IPS DF 6.9 (cell line): ENCODE results near the gene YY1AP1.
A peak's percentile ranks its signal among the peaks of the same experiment; 100 is the strongest.
"Not testable (repeated sequence)": the region's sequence is repeated elsewhere in the genome, so short reads cannot be mapped to it uniquely, and the experiment has no call there.

Source experiments
- DNase-seq: peaks from one replicate; pipeline ENCODE4 v3.0.0-alpha.2; 2013; ENCODE audit warnings: low read depth, low spot score
- H3K27ac ChIP-seq: one replicate; pipeline ENCODE4 v1.5.1; 2013; ENCODE audit warnings: low read length, control low read depth
- H3K27me3 ChIP-seq: 2 replicates; pipeline ENCODE4 v1.6.1; 2013; ENCODE audit warnings: mild to moderate bottlenecking, low read length; ENCODE audit not compliant: control insufficient read depth, insufficient read depth
- H3K36me3 ChIP-seq: 2 replicates; pipeline ENCODE4 v1.6.1; 2013; ENCODE audit warnings: low read length; ENCODE audit not compliant: control insufficient read depth, insufficient read depth
- H3K4me1 ChIP-seq: 2 replicates; pipeline ENCODE4 v1.6.1; 2013; ENCODE audit warnings: low read length; ENCODE audit not compliant: control insufficient read depth, insufficient read depth
- H3K4me3 ChIP-seq: 2 replicates; pipeline ENCODE4 v1.5.1; 2013; ENCODE audit warnings: mild to moderate bottlenecking, low read length
- H3K9me3 ChIP-seq: 2 replicates; pipeline ENCODE4 v1.6.1; 2013; ENCODE audit warnings: low read length, inconsistent platforms; ENCODE audit not compliant: control insufficient read depth, insufficient read depth
- WGBS: extraction: QIAGEN DNeasy Blood & Tissue Kit; methylation state at CpG from one replicate; pipeline ENCODE4 v1.1.7; 2013; ENCODE audit warnings: mixed read lengths, missing lambda C conversion rate; ENCODE audit not compliant: insufficient read length, insufficient coverage; 5-methylcytosine and 5-hydroxymethylcytosine counted together

Gene YY1AP1, protein sequence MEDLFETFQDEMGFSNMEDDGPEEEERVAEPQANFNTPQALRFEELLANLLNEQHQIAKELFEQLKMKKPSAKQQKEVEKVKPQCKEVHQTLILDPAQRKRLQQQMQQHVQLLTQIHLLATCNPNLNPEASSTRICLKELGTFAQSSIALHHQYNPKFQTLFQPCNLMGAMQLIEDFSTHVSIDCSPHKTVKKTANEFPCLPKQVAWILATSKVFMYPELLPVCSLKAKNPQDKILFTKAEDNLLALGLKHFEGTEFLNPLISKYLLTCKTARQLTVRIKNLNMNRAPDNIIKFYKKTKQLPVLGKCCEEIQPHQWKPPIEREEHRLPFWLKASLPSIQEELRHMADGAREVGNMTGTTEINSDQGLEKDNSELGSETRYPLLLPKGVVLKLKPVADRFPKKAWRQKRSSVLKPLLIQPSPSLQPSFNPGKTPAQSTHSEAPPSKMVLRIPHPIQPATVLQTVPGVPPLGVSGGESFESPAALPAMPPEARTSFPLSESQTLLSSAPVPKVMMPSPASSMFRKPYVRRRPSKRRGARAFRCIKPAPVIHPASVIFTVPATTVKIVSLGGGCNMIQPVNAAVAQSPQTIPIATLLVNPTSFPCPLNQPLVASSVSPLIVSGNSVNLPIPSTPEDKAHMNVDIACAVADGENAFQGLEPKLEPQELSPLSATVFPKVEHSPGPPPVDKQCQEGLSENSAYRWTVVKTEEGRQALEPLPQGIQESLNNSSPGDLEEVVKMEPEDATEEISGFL

DNA sequence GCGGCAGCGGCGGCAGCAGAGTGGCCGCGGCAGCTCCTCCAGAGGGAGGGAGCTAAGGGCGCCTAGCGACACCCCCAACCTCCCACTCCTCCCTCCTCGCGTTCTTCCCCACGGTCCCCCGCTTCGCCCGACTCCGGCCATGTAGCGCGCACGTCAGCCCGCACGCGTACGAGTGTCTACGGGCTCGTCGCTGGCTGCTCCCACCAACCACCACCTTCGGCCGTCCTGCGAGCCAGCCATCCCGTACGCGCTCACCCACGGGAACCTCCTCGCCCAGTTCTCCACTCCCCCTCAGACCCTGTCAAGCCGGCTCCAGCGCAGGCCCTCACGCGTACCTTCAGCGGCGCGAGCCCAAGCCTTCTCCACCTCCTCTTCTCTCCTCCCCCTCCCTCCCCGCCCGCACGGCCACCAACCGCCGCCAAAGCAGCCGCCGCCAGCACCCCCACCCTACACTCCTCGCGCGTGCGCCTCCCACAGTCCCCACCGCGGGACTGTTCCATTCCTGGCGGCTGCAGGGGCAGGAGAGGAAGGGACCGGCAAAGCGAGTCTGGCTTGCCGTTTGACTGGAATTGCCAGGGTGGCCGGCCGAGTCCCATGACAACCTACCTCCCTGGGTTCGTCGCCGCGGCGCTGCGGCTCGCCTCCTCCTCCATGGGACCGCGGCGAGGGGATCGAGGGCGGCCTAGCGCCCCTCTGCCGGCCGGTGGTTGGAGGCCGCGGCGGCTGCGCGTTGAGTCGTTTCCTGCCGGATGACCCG lies at the start of gene YY1AP1:
Gene YY1AP1, minus strand, starts transcription at position 451 of the 757 bp plus-strand sequence. CDS start 8,338 bp downstream, outside the sequence.
- Histone ChIP-seq H3K36me3 (no peaks in the 10 kb centered on the region), H3K4me3 (peak within 1 kb of the TSS; percentile 54), H3K27ac (no peak within 1 kb of the TSS), H3K9me3 (no peaks in the 10 kb centered on the region), H3K4me1 (no peaks in the 10 kb centered on the region), H3K27me3 (no peaks in the 10 kb centered on the region)
- DNase-seq = peak; percentile 27
- WGBS = no CpG with 5 or more reads among the region's 81 CpGs

- peaks cover 15% of the 10 kb centered on the region; the same call in 1 of the 2 replicates for H3K36me3 ChIP-seq
- DNase-seq = peak; percentile 37
- H3K27ac ChIP-seq = no peak overlapping the region
- H3K4me1 ChIP-seq = no peaks in the 10 kb centered on the region
- H3K9me3 ChIP-seq = no peaks in the 10 kb centered on the region; the same call in 1 of the 2 replicates
- WGBS = no CpG with 5 or more reads among the region's 12 CpGs
- no peaks in the 10 kb centered on the region for H3K27me3 ChIP-seq
- no peak overlapping the region for H3K4me3 ChIP-seq
Observed at GRCh38 chr1:155729031-155729898, 40.7 kb upstream of the YY1AP1 start.

- Histone ChIP-seq H3K27me3 (no peaks in the 10 kb centered on the region), H3K36me3 (peaks cover 9% of the 10 kb centered on the region; the same call in 1 of the 2 replicates), H3K4me3 (no peak overlapping the region), H3K27ac (no peak overlapping the region), H3K9me3 (no peaks in the 10 kb centered on the region), H3K4me1 (no peaks in the 10 kb centered on the region; the same call in 1 of the 2 replicates)
- no peak for DNase-seq
- WGBS = no CpG with 5 or more reads among the region's 3 CpGs
Observed at GRCh38 chr1:155725142-155725541, 36.6 kb upstream of the YY1AP1 start.

GRCh38 chr1:155719703-155720102 lies 31.1 kb upstream of the YY1AP1 start:
- no peak overlapping the region for H3K27ac ChIP-seq
- H3K4me3 ChIP-seq = no peak overlapping the region
- DNase-seq = no peak
- no peaks in the 10 kb centered on the region for H3K27me3 ChIP-seq
- no peaks in the 10 kb centered on the region; the same call in 1 of the 2 replicates for H3K4me1 ChIP-seq
- no CpG with 5 or more reads among the region's 4 CpGs for WGBS
- no peaks in the 10 kb centered on the region; the same call in 1 of the 2 replicates for H3K36me3 ChIP-seq
- H3K9me3 ChIP-seq = no peaks in the 10 kb centered on the region

GRCh38 chr1:155718524-155719115 lies 30.0 kb upstream of the YY1AP1 start:
- H3K36me3 ChIP-seq, H3K4me3 ChIP-seq: not testable (repeated sequence)
- WGBS = no CpG with 5 or more reads among the region's 6 CpGs

DNA sequence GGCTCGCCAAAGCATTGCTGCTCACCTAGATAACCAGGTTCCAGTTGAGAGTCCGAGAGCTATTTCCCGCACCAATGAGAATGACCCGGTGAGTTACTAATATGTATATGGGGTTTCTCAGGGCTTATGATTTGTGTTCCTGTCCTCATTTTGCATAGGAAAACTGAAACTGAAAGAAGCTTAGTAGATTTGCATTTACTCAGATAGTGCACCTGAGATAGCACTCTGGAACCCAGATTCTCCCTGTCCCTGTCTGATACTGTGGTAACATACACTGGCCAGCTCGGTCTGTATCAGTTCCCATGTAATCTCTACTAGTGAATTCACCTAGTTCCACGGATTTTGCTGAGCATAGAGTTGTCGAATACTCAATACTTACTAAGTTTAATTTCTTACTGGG lies 28.5 kb upstream of the YY1AP1 start:
- Histone ChIP-seq H3K4me3 (no peak overlapping the region), H3K27ac (no peak overlapping the region), H3K27me3 (no peaks in the 10 kb centered on the region), H3K9me3 (no peaks in the 10 kb centered on the region), H3K36me3 (peaks cover 4% of the 10 kb centered on the region; the same call in 1 of the 2 replicates), H3K4me1 (no peaks in the 10 kb centered on the region; the same call in 1 of the 2 replicates)
- DNase-seq = no peak
- WGBS = no CpG with 5 or more reads among the region's 7 CpGs

More at GRCh38 chr1:155718524-155719115, 30.0 kb upstream of the YY1AP1 start:
- H3K27me3 ChIP-seq, H3K27ac ChIP-seq, H3K9me3 ChIP-seq, H3K4me1 ChIP-seq, DNase-seq: not testable (repeated sequence)

GRCh38 chr1:155715777-155716176 lies 27.2 kb upstream of the YY1AP1 start:
- no peak for DNase-seq
- no peaks in the 10 kb centered on the region for H3K27me3 ChIP-seq
- no peak overlapping the region for H3K4me3 ChIP-seq
- no CpG with 5 or more reads among the region's 5 CpGs for WGBS
- no peak overlapping the region for H3K27ac ChIP-seq
- no peaks in the 10 kb centered on the region; the same call in 1 of the 2 replicates for H3K4me1 ChIP-seq
- H3K9me3 ChIP-seq = no peaks in the 10 kb centered on the region
- H3K36me3 ChIP-seq = peaks cover 4% of the 10 kb centered on the region; the same call in 1 of the 2 replicates

DNA sequence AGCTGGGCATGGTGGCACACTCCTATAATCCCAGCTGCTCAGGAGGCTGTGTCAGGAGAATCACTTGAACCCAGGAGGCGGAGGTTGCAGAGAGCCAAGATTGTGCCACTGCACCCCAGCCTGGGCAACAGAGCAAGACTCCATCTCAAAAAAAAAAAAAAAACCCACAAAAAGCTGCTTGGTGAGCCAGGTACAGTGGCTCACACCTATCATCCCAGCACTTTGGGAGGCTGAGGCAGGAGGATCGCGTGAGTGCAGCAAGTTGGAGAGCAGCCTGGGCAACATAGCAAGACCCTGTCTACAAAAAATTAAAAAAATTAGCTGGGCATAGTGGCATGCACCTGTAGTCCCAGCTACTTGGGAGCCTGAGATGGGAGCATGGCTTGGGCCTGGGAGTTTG lies 26.5 kb upstream of the YY1AP1 start:
- not testable (repeated sequence) for DNase-seq, H3K9me3 ChIP-seq, H3K27ac ChIP-seq, H3K36me3 ChIP-seq, H3K4me3 ChIP-seq, H3K27me3 ChIP-seq, H3K4me1 ChIP-seq
- WGBS = no CpG with 5 or more reads among the region's 3 CpGs

DNA sequence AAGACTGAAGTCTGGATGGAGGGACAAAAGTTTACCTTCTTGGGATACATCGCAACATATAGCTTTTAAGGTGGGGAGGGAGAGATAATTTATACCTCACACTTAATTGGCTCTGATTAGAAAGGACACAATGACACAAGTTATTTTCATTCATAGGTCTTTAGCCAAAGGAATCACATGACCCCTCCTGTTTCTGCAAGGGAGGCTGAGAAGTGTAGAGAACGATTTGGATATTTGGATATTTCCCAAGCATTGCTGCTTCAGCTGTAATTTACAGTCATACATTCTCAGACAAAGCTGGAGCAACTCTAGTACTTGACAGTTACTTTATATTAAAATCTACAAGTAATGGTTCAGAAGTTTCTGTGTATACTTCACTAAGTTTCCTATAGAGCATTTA lies 24.5 kb upstream of the YY1AP1 start:
- no peak for DNase-seq
- WGBS = no CpG with 5 or more reads among the region's 2 CpGs
- H3K27me3 ChIP-seq = no peaks in the 10 kb centered on the region
- no peaks in the 10 kb centered on the region for H3K4me1 ChIP-seq
- H3K9me3 ChIP-seq = no peaks in the 10 kb centered on the region
- H3K27ac ChIP-seq = no peak overlapping the region
- peaks cover 4% of the 10 kb centered on the region; the same call in 1 of the 2 replicates for H3K36me3 ChIP-seq
- H3K4me3 ChIP-seq = no peak overlapping the region
